22Rv1 (cell line): ENCODE data around the gene TMEM54.

ENCODE experiments used
- H3K27ac ChIP-seq: fragments of 450-650 bp; 2 replicates; pipeline ENCODE4 v1.5.1; 2017
- CTCF ChIP-seq: fragments of 450-650 bp; IDR thresholded peaks from 2 replicates; pipeline ENCODE4 v1.5.1; 2017; ENCODE audit warnings: mild to moderate bottlenecking
- ZFX ChIP-seq: fragments of 450-650 bp; IDR thresholded peaks from 2 replicates; pipeline ENCODE4 v1.6.1; 2017; ENCODE audit warnings: antibody characterized with exemption, borderline replicate concordance

The TMEM54 gene

DNA sequence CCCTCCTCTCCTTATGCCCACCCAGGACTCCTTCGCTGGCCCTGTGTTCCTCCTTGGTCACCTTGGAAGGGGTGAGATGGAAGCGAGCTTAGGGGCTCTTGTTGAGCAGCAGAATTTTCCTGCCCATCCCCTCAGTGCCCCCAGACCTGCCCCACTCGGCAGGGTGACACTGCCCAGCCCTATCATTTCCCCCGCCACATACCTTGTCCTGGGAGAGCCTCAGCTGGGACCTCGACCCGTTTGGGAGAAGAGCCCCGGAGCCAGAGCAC is 29.1 kb downstream of the TMEM54 start:
- TF ChIP-seq CTCF (no peak), ZFX (no peak)
- H3K27ac ChIP-seq, result no peak overlapping the region

- TF ChIP-seq CTCF (no peak), ZFX (no peak)
- no peak overlapping the region for H3K27ac ChIP-seq
Measured at GRCh38 chr1:32871364-32872191, 29.6 kb downstream of the TMEM54 start.

GRCh38 chr1:32870615-32871363 is 30.4 kb downstream of the TMEM54 start, which contains the start of gene FNDC5:
TSS of gene FNDC5 (minus strand) at chr1:32870912.
- H3K27ac ChIP-seq, result no peak within 1 kb of the TSS
- no peak for TF ChIP-seq CTCF

DNA sequence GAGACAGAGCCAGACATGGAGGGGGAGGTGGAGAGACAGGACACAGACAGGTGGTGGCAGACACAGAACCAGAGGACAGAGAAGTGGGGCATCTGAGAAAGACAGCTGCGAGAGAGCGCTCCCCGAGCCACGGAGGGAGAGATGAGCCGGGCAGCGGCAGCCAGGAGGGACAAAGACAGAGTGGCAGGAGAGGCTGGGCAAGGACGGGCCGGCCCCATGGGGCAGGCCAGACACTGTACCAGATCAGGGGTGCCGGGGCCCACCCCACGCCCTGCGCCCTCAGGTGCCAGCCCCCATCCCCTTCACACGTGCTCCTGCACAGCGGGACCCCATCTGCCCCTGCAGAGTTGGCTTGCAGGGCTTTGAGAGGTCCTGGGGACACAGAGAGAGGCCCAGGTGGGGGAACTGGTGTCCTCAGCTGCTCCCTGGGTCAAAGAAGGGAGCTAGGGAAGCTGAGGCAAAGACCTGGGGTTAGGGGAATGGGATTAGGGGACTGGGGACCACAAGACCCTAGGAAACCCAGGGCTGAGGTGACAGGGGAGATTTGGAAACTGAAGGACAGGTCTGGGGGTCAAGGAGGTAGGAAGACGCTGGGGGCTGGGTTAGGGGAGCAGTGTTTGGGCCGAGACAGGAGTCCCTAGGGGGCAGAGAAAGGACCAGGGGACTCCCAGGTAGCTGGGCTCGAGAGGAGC is 31.1 kb downstream of the TMEM54 start:
- no peak for TF ChIP-seq ZFX
- TF ChIP-seq CTCF, result no peak
- H3K27ac ChIP-seq, result no peak overlapping the region

- TF ChIP-seq ZFX, result no peak
- TF ChIP-seq CTCF, result no peak
- no peak overlapping the region for H3K27ac ChIP-seq
Measured at GRCh38 chr1:32868806-32869455, 32.3 kb downstream of the TMEM54 start.

DNA sequence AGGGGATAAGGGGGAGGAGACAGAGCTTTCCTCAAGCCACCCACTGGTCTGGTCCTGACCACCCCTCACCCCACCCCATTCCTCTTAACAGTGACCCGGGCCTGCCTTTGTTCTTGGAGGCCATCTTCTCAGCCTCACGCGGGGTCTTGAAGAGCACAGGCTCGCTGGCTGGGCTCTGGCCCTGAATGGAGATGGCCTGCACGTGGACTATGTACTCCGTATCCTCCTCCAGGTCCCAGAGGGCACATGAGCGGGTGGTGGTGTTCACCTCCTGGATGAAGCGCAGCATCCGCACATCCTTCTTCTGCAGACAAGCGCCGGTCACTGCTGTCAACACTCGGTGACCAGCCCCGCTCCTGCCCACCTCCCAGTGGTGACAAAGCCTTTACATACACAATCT is 33.1 kb downstream of the TMEM54 start:
- TF ChIP-seq CTCF, result no peak
- no peak for TF ChIP-seq ZFX
- H3K27ac ChIP-seq, result no peak overlapping the region
